ENCODE data around the gene BST2.

The BST2 gene

DNA sequence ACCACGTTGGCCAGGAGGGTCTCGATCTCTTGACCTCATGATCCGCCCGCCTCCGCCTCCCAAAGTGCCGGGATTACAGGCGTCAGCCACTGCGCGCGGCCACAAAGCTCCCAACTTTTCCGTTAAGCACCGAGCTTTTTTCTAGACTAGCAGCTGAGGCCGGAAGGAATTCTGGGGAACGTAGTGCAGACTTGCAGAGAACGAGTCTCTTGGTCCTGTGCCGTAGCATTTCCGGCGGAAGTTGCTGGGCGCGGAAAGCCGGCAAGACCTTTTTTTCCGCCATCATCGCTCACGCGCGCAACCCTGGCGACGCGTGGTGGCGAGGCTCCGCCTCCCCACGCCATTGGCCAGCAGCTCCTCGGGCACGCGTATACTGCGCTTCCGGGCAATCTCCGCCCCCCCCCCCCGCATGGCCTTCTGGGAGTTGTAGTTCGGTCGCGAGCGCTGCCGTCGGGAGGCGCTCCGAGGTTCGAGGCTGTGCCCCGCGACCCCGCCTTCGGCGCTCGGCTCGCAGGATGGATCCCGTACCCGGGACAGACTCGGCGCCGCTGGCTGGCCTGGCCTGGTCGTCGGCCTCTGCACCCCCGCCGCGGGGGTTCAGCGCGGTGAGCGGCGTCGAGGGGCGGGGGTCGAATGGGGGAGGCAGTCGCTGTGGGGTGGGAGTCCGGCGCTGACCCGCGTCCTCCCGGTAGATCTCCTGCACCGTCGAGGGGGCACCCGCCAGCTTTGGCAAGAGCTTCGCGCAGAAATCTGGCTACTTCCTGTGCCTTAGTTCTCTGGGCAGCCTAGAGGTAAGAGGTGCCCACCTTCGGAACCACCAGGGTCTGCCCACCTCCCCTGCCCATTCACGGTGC lies 14.4 kb upstream of the BST2 start, which contains the start of gene MVB12A:
TSS of gene MVB12A (plus strand) at position 427 of the 854 bp plus-strand sequence. CDS start at position 516, 89 bp downstream.
- peak; percentile 84 to 91 for DNase-seq (ENCODE audit: low read depth in 2 of 2, low spot score in 1 of 2)

DNA sequence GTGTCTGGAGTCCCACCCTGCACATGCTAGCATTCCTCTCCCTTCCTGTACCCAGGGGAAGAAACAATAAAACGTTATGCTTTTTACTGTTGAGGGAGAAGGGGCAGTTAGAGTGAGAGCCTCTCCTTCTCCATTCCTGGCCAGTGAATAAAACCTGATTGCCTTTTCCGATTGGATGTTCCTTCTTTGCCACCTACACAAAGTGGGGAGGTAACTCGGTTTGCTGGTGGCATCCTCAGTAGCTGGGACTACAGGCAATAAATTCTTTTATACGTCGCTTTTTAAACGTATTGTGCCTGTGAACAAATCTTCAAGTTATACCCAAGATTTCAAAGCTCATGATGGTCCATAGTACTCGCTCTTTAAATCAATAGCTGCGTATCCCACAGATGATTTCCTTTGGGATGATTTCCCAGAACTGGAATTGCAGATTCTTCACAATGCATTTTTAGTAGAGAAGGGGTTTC lies 13.8 kb upstream of the BST2 start:
- DNase-seq (ENCODE audit: low read depth in 2 of 2, low spot score in 1 of 2) = no peak

DNA sequence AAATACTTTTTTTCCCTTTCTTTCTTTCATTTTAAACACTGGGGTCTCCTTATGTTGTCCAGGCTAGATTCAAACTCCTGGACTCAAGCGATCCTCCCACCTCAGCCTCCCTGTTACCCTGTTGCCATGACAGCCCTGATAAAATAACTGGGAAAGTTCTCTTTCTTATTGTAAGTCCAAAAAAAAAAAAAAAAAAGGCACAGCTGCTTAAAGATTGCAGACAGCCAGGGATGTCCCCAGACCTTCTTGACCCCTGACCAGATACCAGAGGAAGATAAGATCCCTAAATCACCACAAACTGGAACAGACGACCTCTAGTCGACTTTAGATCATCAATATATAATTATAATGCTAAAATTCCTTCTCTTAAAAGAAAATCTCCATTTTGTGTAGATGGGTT lies 13.3 kb upstream of the BST2 start:
- DNase-seq (ENCODE audit: low read depth in 2 of 2, low spot score in 1 of 2) = no peak

DNA sequence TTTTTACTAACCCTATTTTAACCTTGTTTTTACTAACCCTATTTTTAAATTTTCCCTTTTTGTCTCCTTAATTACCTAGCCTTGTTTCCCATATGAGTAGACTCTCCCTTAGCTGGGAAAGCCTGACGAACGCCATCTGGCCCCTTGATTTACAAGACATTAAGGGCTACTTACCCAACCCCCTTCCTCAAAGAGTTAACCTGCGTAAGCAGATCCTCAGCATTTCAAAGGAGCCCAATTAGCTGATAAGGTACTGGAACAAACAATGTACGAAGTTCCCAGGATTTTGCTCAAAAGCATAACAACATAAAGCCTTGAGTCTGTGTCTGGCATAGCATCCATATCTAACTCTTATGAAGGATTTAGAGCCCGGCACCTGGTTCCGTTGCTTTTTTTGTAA lies 9.7 kb upstream of the BST2 start:
- no peak for DNase-seq (ENCODE audit: low read depth in 2 of 2, low spot score in 1 of 2)

DNA sequence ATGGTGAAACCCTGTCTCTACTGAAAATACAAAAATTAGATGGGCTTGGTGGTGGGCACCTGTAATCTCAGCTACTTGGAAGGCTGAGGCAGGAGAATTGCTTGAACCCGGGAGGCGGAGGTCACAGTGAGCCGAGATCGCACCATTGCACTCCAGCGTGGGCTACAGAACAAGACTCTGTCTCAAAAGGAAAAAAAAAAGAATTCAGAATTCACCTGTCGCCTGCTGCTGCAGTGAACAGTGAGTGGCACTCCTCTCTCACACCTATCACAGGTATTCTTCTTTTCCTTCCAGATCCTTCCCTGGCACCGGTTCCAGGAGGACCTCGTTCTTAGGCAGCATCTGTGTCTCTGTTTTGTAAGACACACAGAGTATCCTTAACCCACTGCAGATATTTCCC lies 8.7 kb upstream of the BST2 start:
- DNase-seq (ENCODE audit: low read depth in 2 of 2, low spot score in 1 of 2) = no peak

DNA sequence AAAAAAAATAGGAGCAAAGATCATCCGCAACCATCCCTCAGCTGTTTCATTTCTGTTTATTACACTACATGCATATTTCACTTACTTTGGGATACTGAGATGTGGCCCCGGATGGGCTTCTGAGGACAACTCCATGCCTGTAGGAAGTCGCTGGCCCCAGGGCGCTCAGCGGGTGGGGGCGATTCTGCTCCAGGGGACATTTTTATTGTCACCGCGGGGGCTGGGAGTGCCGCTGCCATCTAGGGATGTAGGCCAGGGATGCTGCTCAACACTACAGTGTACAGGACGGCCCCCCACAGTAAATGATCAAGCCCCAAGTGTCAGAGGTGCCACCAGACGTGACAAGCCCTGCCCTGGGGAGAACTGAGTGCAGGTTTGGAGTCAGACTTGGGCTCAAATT lies 6.4 kb upstream of the BST2 start:
- no peak for DNase-seq (ENCODE audit: low read depth in 2 of 2, low spot score in 1 of 2)

DNA sequence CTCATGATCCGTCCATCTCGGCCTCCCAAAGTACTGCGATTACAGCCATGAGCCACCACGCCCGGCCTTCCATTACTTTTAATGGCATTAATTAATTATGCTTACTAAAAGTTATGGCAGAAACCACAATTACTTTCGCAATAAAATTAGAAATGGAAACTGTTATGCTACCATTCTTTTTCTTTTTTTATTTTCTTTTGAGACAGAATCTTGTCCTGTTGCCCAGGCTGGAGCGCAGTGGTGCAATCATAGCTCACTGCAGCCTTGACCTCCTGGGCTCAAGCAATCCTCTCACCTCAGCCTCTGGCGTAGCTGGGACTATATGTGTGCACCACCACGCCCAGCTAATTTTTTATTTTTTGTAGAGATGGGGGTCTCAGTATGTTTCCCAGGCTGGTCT lies 4.6 kb upstream of the BST2 start:
- no peak for DNase-seq (ENCODE audit: low read depth in 2 of 2, low spot score in 1 of 2)

DNA sequence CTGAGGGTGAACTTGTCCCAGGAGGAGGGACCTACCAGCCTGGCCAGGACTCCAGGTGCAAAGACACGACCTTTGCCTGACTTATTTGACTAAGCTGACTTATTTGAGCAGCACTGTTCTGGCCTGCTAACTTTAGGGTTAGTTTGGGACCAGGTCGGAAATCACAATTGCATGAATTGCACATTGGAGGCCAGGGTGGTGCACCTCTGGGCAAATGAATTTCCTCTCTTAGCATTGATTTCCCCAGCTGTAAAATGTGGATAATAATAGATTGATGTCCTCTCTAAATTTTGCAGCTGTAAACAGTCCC lies 1.4 kb upstream of the BST2 start:
- no peak for DNase-seq (ENCODE audit: low read depth in 2 of 2, low spot score in 1 of 2)

DNA sequence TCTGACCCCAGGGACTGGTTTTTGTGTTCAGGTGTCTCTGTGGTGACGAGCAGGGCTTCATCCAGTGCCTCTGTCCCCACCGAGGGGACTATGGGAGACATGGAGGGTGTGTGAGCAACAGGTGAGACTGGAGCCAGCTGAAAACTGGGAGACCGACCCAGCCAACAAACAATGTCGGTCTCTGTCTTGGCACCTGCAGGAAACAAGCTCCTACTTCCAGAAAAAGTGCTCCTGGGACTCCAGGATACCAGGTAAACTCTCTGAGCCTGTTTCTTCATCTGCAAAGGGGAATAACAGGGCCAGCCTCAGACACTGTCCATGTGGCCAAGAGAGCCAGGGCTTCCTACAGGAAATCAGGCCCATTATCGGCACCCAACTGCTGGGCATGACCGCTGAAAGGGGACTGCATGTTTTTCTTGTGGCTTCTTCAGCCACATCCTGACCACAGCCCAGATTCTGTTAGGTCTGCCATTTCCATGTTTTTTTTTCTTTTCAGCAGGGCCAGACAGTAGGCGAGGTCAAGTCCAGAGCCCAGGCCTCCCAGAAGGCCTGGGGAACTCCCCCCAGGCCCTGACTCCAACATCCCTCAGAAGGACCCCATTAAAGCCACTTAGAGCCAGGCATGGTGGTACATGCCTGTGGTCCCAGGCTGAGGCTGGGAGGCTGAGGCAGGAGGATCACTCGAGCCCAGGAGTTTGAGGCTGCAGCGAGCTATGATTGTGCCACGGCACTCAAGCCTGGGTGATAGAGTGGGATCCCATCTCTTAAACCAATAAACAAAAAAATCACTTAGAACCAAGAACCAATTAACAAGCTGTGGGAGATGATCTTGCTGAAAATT lies 836 bp upstream of the BST2 start:
- DNase-seq (ENCODE audit: low read depth in 2 of 2, low spot score in 1 of 2) = no peak

DNA sequence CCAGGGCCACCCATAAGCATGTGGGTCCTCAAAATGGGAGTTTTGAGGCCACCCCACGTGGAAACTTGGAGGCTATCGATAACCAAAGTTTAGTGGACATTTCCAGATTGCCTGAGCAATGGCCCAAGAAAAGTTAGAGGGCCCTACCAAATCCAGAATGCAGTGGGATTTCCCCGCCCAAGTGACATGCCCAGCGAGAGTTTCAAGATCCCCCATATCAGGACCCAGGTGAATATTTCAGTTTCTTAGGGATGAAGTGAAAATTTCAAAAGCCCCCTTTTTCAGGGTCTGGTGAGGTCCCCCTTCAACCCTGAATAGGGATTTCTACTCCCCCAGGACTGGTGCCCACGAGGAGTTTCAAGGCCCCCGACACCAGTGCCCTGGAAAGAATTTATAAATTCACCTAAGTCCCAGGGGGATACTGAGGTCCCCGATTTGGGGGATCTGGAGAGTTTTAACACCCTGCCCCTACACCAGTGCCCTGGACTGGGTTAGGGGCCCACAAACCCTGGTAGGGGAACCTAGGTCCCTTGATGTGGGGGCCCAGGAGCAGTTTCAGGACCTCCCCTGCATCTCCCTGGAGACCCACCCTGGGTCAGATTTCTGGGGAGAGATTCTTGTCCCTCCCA lies 695 bp downstream of the BST2 start:
- DNase-seq (ENCODE audit: low read depth in 2 of 2, low spot score in 1 of 2) = no peak

DNA sequence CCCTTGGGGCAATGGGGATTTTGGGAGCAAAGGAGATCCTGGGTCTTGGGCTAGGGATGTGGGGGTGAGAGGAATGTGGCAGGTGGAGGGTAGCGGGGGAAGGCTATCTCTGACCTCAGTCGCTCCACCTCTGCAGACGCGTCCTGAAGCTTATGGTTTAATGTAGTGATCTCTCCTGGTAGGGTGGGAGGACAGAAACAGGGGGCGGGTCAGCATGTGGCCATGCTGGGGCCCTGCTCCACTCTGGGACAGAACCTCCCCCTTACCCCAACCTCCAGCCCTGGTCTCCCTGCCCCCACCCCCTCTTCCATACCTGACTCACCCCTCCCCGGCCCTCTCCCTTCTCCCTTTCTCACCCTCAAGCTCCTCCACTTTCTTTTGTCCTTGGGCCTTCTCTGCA lies 1.4 kb downstream of the BST2 start:
- no peak for DNase-seq (ENCODE audit: low read depth in 2 of 2, low spot score in 1 of 2)

DNA sequence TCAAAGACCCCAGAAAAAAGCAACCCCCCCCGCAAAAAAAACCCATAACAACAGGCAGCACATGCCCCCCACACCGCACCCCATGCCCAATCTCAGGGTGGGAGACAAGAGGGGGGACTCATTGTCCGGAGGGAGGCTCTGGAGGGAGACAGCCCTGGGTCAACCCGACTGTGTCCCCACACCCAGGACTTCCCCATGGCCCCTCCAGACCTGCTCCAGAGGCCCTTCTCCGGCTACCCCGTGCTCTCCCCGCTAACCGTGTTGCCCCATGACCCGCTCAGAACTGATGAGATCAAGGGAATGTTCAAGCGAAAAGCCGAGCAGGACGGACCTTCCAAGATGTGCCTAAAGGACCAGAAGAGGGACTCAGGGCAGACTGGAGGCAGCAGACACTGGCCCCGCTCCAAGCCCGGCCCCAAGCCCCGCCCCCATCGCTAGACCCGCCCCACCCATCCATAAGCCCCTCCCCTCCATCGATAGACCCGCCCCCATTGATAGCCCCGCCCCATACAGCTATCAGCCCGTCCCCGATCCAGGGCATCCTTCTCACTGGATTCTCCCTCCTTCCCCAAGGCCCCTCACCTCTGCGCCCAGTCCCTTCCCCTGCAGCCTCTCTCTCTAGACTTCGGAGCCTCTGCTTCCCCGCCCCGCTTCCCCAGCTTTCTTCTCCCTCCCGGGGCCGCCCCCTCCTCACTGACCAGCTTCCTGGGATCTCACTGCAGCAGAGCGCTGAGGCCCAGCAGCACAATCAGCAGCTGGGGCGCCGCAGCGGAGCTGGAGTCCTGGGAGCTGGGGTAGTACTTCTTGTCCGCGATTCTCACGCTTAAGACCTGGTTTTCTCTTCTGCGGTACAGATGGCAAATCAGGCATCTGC lies 2.2 kb downstream of the BST2 start:
- no peak for DNase-seq (ENCODE audit: low read depth in 2 of 2, low spot score in 1 of 2)

DNA sequence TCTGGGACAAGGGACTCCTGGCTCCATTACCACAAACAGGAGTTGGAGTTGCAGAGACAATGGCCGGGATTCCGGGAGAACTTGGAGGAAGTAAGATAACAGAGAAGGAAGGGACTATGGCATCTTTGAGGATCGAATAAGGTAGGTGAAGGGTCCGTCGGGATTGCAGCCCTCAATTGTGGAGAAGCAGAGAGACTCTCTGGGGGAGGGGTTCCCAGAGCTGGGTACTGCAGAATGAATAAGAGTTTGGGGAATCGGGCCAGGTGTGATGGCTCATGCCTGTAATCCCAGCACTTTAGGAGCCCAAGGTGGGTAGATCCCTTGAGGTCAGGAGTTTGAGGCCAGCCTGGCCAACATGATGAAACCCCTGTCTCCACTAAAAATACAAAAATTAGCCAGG lies 3.8 kb downstream of the BST2 start:
- DNase-seq (ENCODE audit: low read depth in 2 of 2, low spot score in 1 of 2) = no peak

DNA sequence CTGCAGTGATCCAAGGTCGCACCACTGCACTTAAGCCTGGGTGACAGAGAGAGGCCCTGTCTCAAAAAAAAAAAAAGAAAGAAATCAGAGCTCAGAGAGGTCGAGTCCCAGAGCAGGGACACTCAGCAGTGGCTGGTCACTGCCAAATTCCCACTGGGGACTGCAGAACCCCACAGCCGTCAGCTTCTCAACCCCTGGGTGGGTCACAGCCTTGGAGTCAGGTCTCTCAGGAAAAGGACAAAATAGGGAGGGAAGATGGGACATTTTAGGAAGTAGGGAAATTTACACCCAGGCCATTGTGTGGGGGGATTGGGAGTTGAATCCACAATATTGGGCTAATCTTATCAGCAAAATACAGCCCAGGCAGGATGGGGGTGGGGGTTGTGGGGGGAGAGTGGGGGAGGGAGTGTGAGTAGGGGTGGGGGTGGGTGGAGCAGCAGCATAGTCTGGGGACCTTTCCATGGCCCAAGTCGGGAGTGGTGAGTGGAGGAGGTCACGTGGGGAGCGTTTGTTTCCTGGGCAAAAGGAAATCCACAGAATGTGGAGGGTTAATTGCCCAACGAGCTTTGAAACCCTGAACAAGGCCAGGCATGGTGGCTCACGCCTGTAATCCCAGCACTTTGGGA lies 6.4 kb downstream of the BST2 start:
- no peak for DNase-seq (ENCODE audit: low read depth in 2 of 2, low spot score in 1 of 2)

DNA sequence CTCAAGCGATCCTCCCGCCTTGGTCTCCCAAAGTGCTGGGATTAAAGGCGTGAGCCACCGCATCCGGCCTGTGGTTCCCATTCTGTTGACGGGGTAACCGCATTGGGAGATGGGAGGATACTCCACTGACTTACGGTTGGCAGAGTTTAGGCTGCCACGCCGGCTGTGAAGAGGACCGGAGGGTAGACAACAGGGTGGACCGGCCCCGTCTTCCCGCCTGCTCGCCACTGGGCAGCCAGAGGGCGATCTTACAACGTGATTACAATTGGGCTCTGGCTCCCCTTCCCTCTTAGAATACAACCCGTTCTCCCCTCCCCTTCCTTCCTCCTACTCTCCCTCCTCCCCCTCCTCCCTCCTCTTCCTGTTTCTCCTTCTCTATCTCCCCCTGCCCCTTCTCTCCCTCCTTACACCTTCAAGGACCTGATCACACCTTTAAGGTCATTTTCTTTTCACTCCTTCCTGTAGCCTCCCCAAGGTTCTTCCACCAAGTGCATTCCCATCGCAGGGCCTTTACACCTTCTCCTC lies 10.5 kb downstream of the BST2 start:
- DNase-seq (ENCODE audit: low read depth in 2 of 2, low spot score in 1 of 2) = no peak

DNA sequence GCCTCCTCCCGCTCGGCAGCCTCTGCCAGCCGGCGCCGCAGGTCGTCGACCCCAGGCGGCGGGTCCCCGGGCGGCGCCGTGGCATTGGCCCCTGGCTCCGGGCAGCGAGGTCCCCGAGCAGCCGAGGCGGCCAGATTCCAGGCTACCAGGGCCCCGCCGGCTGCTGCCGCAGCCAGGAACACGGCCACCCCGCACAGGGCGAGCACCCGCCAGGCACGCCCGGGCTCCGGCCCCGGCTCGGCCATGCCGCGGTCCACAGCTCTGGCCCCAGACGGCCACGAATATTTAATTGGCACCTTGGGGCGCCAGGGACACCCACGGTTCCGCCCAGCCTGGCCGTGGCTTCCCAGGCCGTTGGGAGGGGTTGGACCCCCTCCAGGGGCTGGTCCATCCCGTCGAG lies 11.5 kb downstream of the BST2 start, which contains the start of gene CCDC194:
TSS of gene CCDC194 (minus strand) at position 283 of the 400 bp plus-strand sequence. CDS start at position 245, 38 bp downstream.
- DNase-seq (ENCODE audit: low read depth in 2 of 2, low spot score in 1 of 2) = no peak

DNA sequence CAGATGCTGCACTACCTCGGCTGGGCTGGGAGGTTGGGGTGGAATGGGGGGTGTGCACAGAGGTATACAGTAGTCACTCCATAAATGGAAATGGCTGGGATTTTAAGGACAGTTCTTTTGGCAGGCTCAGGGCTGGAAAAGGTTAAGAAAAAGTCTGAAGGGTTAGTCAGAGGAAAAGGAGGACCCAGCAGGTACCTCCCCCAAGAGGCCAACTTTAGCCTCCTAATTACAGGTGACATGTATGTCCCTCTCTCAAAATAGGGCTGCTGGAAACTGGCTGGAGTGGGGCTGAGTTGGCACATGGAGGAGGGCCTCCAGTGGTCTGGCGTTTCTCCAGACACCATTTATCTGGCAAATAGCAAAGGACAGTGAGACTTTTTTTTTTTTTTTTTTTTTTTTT lies 12.4 kb downstream of the BST2 start:
- no peak for DNase-seq (ENCODE audit: low read depth in 2 of 2, low spot score in 1 of 2)

DNA sequence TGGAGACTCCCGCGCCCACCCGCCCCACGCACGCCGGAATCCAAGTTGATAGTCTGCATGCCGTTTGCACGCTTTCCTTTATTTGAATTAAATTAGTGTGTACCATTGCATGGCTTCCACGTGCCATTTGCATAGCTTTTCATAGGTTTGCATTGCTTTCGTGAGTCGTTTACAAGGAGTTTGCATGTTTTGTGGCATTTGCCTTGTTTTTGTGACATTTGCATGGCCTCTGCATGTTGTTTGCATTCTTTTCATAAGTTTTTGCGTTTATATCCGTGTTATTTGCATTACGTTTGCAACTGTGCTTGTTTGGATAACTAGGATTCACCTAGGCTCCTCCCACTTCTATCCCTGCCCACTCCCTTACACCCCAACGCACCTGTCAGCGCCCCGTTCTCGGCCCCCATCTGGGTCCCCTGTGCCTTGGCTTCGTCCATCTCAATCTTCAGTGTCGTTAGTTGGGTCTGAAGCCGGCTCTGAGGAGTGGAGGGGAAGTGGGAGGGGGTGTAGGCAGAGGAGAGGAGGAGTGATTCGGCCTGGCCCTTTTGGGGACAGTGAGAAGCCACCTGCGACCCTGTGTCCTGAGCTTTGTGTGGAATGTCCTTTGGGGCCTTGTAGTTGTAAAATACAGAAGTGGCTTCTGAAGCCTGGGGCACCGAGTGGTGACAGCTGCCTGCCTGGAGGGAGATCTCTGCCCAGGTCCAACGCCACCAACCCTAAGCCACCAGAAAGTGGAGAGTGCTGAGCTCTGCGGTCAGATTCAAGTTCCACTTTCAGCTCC lies 13.9 kb downstream of the BST2 start:
- DNase-seq (ENCODE audit: low read depth in 2 of 2, low spot score in 1 of 2) = no peak

DNA sequence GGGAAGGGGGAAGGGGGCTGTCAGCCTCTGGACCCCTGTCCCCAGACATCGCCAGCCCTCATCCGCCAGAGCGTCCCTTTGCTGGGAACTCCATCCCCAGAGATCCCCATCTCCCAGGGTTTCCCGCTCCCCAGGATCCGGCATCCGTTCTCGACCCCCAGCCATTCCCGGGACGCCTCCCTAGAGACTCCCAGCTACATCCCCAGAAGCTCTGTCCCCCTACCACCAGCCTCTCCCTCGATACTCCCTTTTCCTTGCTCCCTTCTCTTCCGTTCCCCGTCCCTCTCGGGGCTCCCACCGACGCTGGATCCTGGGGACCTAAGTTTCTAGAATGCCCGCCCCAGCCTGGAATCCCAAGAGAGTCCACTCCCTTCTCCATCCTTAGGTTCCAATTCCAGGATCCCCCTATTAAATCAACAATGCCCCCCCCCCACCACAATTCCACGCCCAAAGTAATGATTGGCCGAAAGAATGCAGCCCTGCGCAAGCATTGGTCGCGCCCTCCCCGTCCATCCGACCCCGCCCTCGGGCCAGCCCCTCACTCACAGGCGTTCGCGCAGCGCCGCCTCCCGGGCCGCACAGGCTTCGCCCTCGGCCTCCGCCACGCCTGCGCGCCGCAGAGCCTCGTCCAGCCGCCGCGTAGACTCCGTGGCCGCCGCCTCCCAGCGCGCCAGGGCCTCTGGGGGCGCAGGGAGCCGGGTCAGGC lies 14.6 kb downstream of the BST2 start:
- peak; percentile 70 to 73 for DNase-seq (ENCODE audit: low read depth in 2 of 2, low spot score in 1 of 2)
